Endothelial cell of umbilical vein (primary cell): ENCODE measurements around the gene SLC22A15. TPM values are rescaled to one million over a fixed set of nuclear protein-coding genes. Genes with fewer than 3 reads are reported as not detected.

Experiments used
- Bru-seq: library from RNA; stranded (reverse); fragments of 400-500 nt; gene quantifications from one replicate; lab custom pipeline; 2021; lab: Mats Ljungman, UMichigan
- BruChase-seq, 2 experiments: library from RNA; stranded (reverse); fragments of 400-500 nt; gene quantifications; one replicate each; lab custom pipeline; 2021; lab: Mats Ljungman, UMichigan
- BruUV-seq: library from RNA; stranded (reverse); fragments of 400-500 nt; replicated peaks from 2 replicates; lab custom pipeline; 2021; lab: Mats Ljungman, UMichigan
- CTCF ChIA-PET: fragments of 300-600, 350-600 bp; sonication (Branson Sonifier 250); formaldehyde crosslinking; loops from one replicate; lab custom pipeline; 2021; ENCODE audit warnings: antibody characterized with exemption, inconsistent platforms; lab: Charles Lee
- POLR2A ChIA-PET: fragments of 300-600, 350-600 bp; sonication (Branson Sonifier 250); formaldehyde crosslinking; loops from one replicate; lab custom pipeline; 2021; ENCODE audit warnings: antibody characterized with exemption, inconsistent platforms; lab: Charles Lee
- DNase-seq: peaks from one replicate; pipeline ENCODE4 v3.0.0-alpha.2; 2011; ENCODE audit warnings: low read depth, low spot score
- FAIRE-seq: peaks from 2 replicates; lab custom pipeline; 2011; peaks lifted over from hg19 to GRCh38; lab: Jason Lieb, UNC
- H2AFZ ChIP-seq: 2 replicates; pipeline ENCODE4 v1.6.0; 2012; ENCODE audit warnings: low read depth, low read length, control low read depth, inconsistent platforms
- H3K27ac ChIP-seq: 2 replicates; pipeline ENCODE4 v1.5.1; 2011; ENCODE audit warnings: low read depth, mild to moderate bottlenecking, control low read depth, low read length, moderate library complexity; ENCODE audit not compliant: insufficient read depth
- H3K27me3 ChIP-seq, 2 experiments: 2 replicates each; pipeline versions ENCODE4 v1.6.0 to v1.6.1; 2011; ENCODE audit warnings: low read length in 2 of 2, mixed read lengths in 1 of 2; ENCODE audit not compliant: control insufficient read depth in 2 of 2, insufficient read depth in 2 of 2
- H3K36me3 ChIP-seq, 2 experiments: 2 replicates in 1 of 2; 3 replicates in 1 of 2; pipeline ENCODE4 v1.5.1; 2011; ENCODE audit warnings: low read length in 2 of 2, mild to moderate bottlenecking in 1 of 2, moderate library complexity in 1 of 2; ENCODE audit not compliant: control insufficient read depth in 2 of 2, insufficient read depth in 2 of 2; ENCODE audit errors: extremely low read depth in 1 of 2
- H3K4me1 ChIP-seq: 3 replicates; pipeline ENCODE4 v1.5.1; 2011; ENCODE audit warnings: mild to moderate bottlenecking, low read length; ENCODE audit not compliant: control insufficient read depth, insufficient read depth; ENCODE audit errors: extremely low read depth
- H3K4me2 ChIP-seq: 2 replicates; pipeline ENCODE4 v1.6.1; 2011; ENCODE audit warnings: low read length, control low read depth, mixed read lengths; ENCODE audit not compliant: insufficient read depth
- H3K4me3 ChIP-seq, 3 experiments: fragments of 200-600 bp in 1 of 3; sonication (generic), shearing (Covaris generic) in 1 of 3; replicated peaks in 1 of 3; 2 replicates each; pipeline ENCODE4 v1.5.1; 2011 to 2016; ENCODE audit warnings: control low read depth in 3 of 3, low read length in 3 of 3, mild to moderate bottlenecking in 2 of 3, inconsistent platforms in 1 of 3, low read depth in 1 of 3, moderate library complexity in 1 of 3; ENCODE audit not compliant: insufficient read depth in 1 of 3
- H3K79me2 ChIP-seq: 2 replicates; pipeline ENCODE4 v1.6.0; 2012; ENCODE audit warnings: low read length, inconsistent platforms; ENCODE audit not compliant: control insufficient read depth, insufficient read depth
- H3K9ac ChIP-seq: replicated peaks from 2 replicates; pipeline ENCODE3; 2011; ENCODE audit warnings: low read length, control low read depth; ENCODE audit not compliant: insufficient read depth; ENCODE audit errors: extremely low read depth
- H3K9me1 ChIP-seq: replicated peaks from 3 replicates; pipeline ENCODE4 v1.6.0; 2011; ENCODE audit warnings: mild to moderate bottlenecking, low read length; ENCODE audit not compliant: control insufficient read depth, insufficient read depth; ENCODE audit errors: extremely low read depth
- H3K9me3 ChIP-seq: replicated peaks from 2 replicates; pipeline ENCODE4 v1.5.1; 2012; ENCODE audit warnings: low read length, inconsistent platforms; ENCODE audit not compliant: control insufficient read depth, insufficient read depth
- H4K20me1 ChIP-seq: replicated peaks from 2 replicates; pipeline ENCODE3; 2011; ENCODE audit warnings: mild to moderate bottlenecking, low read length; ENCODE audit not compliant: control insufficient read depth, insufficient read depth; ENCODE audit errors: extremely low read depth
- EZH2 ChIP-seq: IDR thresholded peaks from 2 replicates; pipeline ENCODE4 v1.6.1; 2012; ENCODE audit warnings: borderline replicate concordance, low read depth, mild to moderate bottlenecking, moderate library complexity, low read length, inconsistent platforms; ENCODE audit not compliant: severe bottlenecking
- FOS ChIP-seq: IDR thresholded peaks from 2 replicates; pipeline ENCODE4 v1.6.1; 2011; ENCODE audit warnings: mild to moderate bottlenecking, low read length, moderate library complexity, borderline replicate concordance; ENCODE audit not compliant: insufficient read depth
- GATA2 ChIP-seq: IDR thresholded peaks from 2 replicates; pipeline ENCODE4 v1.7.0; 2011; ENCODE audit warnings: low read depth, mild to moderate bottlenecking, moderate library complexity, mixed read lengths, low read length; ENCODE audit not compliant: insufficient read length, insufficient read depth
- JUN ChIP-seq: IDR thresholded peaks from 2 replicates; pipeline ENCODE4 v1.6.1; 2011; ENCODE audit warnings: borderline replicate concordance, low read depth; ENCODE audit not compliant: insufficient read length, insufficient read depth
- MYC ChIP-seq: IDR thresholded peaks from one replicate; pipeline ENCODE4 v1.6.1; 2011; ENCODE audit warnings: mild to moderate bottlenecking, low read depth, low read length
- POLR2A ChIP-seq: IDR thresholded peaks from 2 replicates; pipeline ENCODE4 v1.6.1; 2012; ENCODE audit warnings: low read depth, mild to moderate bottlenecking, control low read depth, low read length
- POLR2AphosphoS5 ChIP-seq: IDR thresholded peaks from 2 replicates; pipeline ENCODE4 v1.6.1; 2012; ENCODE audit warnings: low read depth, mild to moderate bottlenecking, control low read depth, low read length, moderate library complexity; ENCODE audit not compliant: insufficient read depth
- dilution Hi-C: fragments of 300-500 bp; cut with MboI; formaldehyde crosslinking; loops from one replicate; pipeline ENCODE4 v1.15.0; 2019; ENCODE audit warnings: low sequenced_read_pairs; ENCODE audit not compliant: extremely low pct_ligation_motif_present
- intact Hi-C: fragments of 100-400 bp; cut with micrococcal nuclease; formaldehyde crosslinking; loops from one replicate; pipeline ENCODE4 v1.10.0; 2022
- long read RNA-seq: library from polyadenylated mRNA; stranded (forward); transcript quantifications from one replicate; pipeline ENCODE4 v2.0.0, GENCODE V29; 2021
- polyA minus RNA-seq, 3 experiments: library from RNA; depleted of rRNA, polyadenylated mRNA; stranded (reverse); fragments of >200 nt; gene quantifications; 1 replicate in 1 of 3; 2 replicates in 2 of 3; pipeline ENCODE4 v1.2.3, GENCODE V29; 2011
- polyA plus RNA-seq, 4 experiments: library from polyadenylated mRNA; depleted of rRNA in 3 of 4; stranded (reverse) in 3 of 4; unstranded in 1 of 4; fragments of >200 nt; gene quantifications; 2 replicates each; pipeline versions ENCODE4 v1.2.1 to v1.2.3, GENCODE V29; 2011 to 2012; ENCODE audit warnings: missing spikeins in 1 of 4
- total RNA-seq: library from RNA; stranded (reverse); gene quantifications from 2 replicates; pipeline ENCODE4 v1.2.3, GENCODE V29; 2021
- TF ChIP-seq, protein P1 (sequence below): IDR thresholded peaks from 2 replicates; pipeline ENCODE4 v1.6.1; 2011; ENCODE audit not compliant: insufficient read depth, insufficient read length

Gene SLC22A15
- total RNA-seq (0.44 TPM in 1 of 2 replicates, not detected in the other), polyA plus RNA-seq (not detected in 2 replicates), polyA minus RNA-seq (not detected in 2 replicates), Bru-seq, nascent RNA (percentile 30 among the genes with signal in this experiment), BruChase-seq, experiment 1, labeled RNA remaining after a 6-hour chase (percentile 20 among the genes with signal in this experiment), BruChase-seq, experiment 2, labeled RNA remaining after a 2-hour chase (percentile 20 among the genes with signal in this experiment)
- not detected in 2 replicates for polyA plus RNA-seq (2011; cell fraction: cytosol; rRNA removed)
- polyA plus RNA-seq (2011; cell fraction: nucleus; rRNA removed) = 0.04 and 0.13 TPM in 2 replicates
- not detected in 2 replicates for polyA plus RNA-seq (2012)
- 1.1 TPM for polyA minus RNA-seq (2011; cell fraction: cytosol; rRNA and poly(A)+ RNA removed)
- 0.53 TPM in 1 of 2 replicates, not detected in the other for polyA minus RNA-seq (2011; cell fraction: nucleus; rRNA and poly(A)+ RNA removed)
- long read RNA-seq = 0 reads

DNA sequence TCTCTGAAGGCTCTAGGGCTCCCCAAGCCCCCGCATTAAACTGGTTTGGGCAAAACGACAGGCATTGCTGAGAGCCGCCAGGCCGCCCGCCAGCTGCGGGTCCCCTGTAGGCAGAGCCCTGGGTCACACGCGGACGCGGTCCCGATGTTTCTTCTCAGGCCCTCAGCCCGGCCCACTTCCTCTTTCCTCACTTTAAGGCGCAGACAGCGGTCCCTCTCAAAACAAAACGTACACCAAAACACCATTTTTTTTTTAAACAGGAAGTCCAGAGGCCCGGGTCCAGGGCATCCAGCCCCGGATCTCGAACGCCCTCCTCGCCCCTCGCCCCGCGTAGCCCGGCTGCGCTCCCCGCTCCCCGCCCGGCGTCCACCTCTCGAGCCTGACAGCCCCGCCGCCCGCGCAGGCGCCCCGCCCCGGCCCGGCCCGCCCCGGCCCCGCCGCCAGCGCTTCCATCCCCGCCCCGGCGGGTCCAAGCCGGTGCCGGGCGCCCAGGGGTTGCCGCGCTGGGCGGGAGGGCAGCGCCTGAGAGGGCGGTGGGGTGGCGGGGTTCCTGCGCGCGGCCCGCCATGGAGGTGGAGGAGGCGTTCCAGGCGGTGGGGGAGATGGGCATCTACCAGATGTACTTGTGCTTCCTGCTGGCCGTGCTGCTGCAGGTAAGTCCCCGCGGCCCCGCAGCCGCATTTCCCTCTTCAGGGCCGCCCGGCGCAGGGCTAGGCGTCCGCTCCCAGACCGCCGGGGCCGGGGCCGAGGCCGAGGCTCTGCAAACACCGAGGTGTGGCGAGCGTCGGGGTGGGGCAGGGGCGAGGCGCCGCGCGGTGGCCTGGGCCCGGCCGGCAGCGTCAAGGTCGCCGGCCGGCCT, at the start of gene SLC22A15:
TSS of gene SLC22A15 (plus strand) at position 452 of the 859 bp plus-strand sequence. CDS start at position 567, 115 bp downstream.
- DNase-seq = no peak
- H2AFZ ChIP-seq = peak within 1 kb of the TSS; percentile 65
- no peak for TF ChIP-seq JUN
- no peak for TF ChIP-seq MYC
- TF ChIP-seq FOS = no peak
- TF ChIP-seq POLR2AphosphoS5 = no peak
- TF ChIP-seq EZH2 = peak; percentile 87
- no peak for TF ChIP-seq POLR2A
- TF ChIP-seq GATA2 = no peak
- TF ChIP-seq, protein P1, sequence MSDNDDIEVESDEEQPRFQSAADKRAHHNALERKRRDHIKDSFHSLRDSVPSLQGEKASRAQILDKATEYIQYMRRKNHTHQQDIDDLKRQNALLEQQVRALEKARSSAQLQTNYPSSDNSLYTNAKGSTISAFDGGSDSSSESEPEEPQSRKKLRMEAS = no peak
- POLR2A ChIA-PET = no interaction called here
- peak within 1 kb of the TSS; percentile 21 to 66 (median 41) for H3K4me3 ChIP-seq
- CTCF ChIA-PET = no interaction called here
- no peak within 1 kb of the TSS for H3K9ac ChIP-seq
- no peaks in the 10 kb centered on the region for H3K36me3 ChIP-seq
- intact Hi-C loops (loop anchor here (1.0 kb wide), 1 partner anchor 165 kb away; no protein-coding TSS in a partner anchor), dilution Hi-C loops (no loop called here)
- no peaks in the 10 kb centered on the region for H3K9me3 ChIP-seq
- no peak within 1 kb of the TSS for H3K27ac ChIP-seq
- peaks cover 23 to 51% of the 10 kb centered on the region in 2 experiments for H3K27me3 ChIP-seq
- peak within 1 kb of the TSS; percentile 37 for H3K4me2 ChIP-seq
- H3K79me2 ChIP-seq = no peaks in the 10 kb centered on the region
- H3K9me1 ChIP-seq = no peaks in the 10 kb centered on the region
- no peaks in the 10 kb centered on the region for H4K20me1 ChIP-seq
- peaks cover 3% of the 10 kb centered on the region for H3K4me1 ChIP-seq
- no peak for FAIRE-seq
- BruUV-seq = no TSS peak
